HG02938 (cell line): Measurements from ENCODE around the gene TNFRSF1B.

Experiments used
- ATAC-seq: cut with Tn5 transposase; IDR thresholded peaks from one replicate; pipeline ENCODE4 v1.9.1; 2021; ENCODE audit warnings: mild to moderate bottlenecking, moderate library complexity; ENCODE audit not compliant: unreplicated experiment

TNFRSF1B gene

DNA sequence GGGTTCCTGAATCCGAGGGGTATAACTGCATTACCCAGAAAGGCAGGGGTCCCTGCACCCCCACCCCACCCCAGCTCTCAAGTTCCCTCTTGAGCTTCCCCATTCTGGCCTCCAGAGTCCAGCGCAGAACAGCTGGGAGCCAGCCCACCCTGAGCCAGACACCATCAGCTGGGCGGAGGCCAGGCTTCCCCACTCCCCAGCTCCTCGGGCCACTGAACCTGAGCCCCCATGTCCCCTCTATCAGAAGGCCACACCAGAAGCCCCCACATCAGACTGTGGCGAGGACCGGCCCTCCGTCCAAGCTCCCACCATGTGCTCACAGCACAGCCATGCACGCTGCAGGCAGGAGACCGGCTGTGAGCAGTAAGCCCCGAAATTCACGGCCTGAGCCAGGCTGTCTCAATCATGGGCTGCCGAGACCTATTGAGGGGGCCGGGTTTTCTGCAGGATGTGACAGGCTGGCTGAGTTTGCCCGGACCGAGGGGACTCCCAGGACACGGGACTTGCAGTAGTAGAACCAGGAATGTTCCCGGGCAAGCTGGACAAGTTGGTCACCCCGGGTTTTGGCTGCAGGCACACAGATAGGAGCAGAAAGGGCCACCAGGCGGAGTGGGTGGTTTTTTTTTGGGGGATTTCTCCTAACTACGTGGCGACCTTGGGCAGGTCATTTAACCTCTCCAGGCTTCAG, 25.5 kb upstream of the TNFRSF1B start:
- no peak for ATAC-seq

DNA sequence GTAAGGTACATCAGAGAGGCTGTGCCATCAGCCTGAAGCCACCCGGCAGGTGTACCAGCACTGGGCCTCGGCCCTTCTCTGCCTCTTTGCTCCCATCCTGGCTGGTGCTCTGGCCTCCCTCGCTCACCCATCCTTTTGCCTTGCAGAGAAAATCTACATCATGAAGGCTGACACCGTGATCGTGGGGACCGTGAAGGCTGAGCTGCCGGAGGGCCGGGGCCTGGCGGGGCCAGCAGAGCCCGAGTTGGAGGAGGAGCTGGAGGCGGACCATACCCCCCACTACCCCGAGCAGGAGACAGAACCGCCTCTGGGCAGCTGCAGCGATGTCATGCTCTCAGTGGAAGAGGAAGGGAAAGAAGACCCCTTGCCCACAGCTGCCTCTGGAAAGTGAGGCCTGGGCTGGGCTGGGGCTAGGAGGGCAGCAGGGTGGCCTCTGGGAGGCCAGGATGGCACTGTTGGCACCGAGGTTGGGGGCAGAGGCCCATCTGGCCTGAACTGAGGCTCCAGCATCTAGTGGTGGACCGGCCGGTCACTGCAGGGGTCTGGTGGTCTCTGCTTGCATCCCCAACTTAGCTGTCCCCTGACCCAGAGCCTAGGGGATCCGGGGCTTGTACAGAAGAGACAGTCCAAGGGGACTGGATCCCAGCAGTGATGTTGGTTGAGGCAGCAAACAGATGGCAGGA, 24.5 kb upstream of the TNFRSF1B start:
- no peak for ATAC-seq

GRCh38 chr1:12142891-12143630, 23.7 kb upstream of the TNFRSF1B start:
- no peak for ATAC-seq

DNA sequence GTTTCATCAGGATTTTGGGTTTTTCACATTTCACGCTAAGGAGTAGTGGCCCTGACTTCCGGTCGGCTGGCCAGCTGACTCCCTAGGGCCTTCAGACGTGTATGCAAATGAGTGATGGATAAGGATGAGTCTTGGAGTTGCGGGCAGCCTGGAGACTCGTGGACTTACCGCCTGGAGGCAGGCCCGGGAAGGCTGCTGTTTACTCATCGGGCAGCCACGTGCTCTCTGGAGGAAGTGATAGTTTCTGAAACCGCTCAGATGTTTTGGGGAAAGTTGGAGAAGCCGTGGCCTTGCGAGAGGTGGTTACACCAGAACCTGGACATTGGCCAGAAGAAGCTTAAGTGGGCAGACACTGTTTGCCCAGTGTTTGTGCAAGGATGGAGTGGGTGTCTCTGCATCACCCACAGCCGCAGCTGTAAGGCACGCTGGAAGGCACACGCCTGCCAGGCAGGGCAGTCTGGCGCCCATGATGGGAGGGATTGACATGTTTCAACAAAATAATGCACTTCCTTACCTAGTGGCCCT, 23.1 kb upstream of the TNFRSF1B start:
- no peak for ATAC-seq

GRCh38 chr1:12144236-12144635, 22.6 kb upstream of the TNFRSF1B start:
- ATAC-seq, result no peak

GRCh38 chr1:12144969-12145368, 21.8 kb upstream of the TNFRSF1B start:
- ATAC-seq, result no peak

GRCh38 chr1:12145616-12146342, 21.0 kb upstream of the TNFRSF1B start:
- no peak for ATAC-seq

DNA sequence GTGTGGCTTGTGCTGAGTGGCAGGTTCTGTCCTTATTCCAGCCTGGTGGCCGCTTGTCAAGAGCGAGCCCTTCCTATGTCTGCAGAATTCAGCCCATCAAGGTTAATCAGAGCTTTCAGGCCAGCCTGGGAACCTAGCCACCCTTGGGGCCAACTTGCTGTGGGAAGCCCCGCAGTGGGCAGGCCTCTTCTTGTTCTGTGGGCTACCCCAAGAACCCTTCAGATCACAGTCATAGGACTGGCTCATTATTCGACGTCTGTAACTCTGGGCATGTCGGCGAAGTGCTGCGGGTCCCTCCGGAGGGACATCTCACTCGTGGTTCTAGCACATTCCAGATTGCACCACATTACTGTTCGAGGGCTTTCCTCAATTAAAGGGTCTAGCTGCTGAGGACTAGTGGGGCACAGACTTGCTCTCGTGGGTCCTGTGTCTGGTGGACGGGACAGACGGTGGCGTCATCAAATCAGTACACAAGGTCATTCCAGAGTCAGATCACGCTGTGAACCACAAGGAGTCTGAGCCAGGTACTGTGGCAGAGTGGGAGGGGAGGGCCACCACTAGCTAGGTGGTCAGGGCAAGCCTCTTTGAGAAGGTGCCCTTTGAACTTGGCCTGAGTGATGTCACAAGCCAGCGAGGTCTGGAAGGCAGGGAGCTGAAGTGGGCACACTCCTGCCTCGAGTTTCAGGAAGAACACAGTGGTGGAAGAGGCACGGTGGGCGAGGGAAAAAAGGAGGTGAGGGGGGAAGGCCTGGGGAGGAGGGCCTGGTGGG, 20.3 kb upstream of the TNFRSF1B start:
- no peak for ATAC-seq

DNA sequence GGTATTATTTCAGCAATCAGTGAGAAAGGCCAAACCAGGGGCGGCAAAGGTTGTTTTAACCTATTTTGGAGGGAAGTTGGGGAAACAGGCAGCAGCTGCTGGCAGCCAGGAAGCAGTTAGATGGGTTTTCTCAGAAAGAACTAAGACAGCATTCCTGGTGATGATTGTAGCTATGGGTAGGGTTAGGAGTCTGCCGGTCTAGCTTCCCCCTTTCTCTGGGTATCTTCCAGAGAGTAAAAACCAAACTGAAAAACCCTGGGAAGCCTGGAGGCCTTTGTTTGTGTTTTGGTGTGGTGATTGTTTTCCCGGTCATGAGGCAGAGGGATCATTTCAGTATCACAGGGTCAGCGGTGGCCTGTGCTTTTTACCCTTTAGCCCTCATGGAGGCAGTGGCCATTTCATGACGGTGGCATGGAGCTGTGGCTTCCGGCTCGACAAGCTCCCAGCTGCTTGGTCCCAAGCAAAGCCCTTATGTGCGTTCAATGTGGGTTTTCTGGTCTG, 19.5 kb upstream of the TNFRSF1B start:
- ATAC-seq, result no peak

DNA sequence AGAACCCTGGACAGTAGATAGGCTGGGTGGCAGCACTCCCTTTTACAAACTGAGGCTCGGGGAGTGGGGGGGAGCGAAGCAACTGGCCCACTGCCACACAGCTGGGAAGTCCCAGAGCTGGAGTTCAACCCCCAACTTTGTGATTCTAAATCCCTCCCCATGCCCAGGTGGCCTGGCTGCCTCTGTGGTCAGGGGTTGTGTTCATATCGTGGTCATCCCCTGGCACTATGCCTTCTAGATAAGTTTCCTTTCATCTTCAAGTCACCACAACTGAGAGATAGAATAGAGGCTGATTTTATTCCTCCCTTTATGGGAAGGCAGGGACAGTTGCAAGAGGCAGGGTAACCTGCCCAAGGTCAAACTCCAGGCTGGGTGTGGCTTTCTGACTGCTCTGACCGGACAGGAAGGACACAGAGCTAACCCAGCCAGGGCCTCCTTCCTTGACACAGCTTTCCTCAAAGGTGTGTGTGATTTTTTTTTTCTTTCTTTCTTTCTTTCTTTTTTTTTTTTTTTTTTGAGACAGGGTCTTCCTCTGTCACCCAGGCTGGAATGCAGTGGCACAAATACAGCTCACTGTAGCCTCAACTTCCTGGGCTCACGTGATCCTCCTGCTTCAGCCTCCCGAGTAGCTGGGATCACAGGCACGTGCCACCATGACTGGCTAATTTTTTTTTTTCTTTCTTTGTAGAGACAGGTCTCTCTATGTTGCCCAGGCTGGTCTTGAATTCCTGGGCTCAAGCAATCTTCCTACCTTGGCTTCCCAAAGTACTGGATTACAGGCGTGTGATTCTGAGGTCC, 18.4 kb upstream of the TNFRSF1B start:
- no peak for ATAC-seq

GRCh38 chr1:12148958-12149790, 17.6 kb upstream of the TNFRSF1B start:
- ATAC-seq, result no peak

DNA sequence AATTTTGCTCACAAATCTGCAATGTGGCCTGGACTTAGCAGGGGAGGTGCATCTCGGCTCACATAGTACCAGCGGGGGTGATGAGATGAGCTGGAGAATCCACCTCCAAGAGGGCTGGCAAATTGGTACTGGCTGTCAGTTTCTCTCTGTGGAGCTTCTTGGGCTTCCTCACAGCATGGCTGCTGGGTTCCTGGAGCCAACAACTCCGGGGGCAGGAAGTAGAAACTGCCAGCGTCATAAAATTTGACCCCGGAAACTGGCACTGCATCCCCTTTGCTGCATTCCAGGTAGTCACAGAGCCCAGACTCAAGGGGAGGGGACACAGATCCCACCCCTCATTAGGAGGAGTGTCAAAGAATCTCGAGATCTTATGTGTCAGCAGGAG, 17.0 kb upstream of the TNFRSF1B start:
- no peak for ATAC-seq

DNA sequence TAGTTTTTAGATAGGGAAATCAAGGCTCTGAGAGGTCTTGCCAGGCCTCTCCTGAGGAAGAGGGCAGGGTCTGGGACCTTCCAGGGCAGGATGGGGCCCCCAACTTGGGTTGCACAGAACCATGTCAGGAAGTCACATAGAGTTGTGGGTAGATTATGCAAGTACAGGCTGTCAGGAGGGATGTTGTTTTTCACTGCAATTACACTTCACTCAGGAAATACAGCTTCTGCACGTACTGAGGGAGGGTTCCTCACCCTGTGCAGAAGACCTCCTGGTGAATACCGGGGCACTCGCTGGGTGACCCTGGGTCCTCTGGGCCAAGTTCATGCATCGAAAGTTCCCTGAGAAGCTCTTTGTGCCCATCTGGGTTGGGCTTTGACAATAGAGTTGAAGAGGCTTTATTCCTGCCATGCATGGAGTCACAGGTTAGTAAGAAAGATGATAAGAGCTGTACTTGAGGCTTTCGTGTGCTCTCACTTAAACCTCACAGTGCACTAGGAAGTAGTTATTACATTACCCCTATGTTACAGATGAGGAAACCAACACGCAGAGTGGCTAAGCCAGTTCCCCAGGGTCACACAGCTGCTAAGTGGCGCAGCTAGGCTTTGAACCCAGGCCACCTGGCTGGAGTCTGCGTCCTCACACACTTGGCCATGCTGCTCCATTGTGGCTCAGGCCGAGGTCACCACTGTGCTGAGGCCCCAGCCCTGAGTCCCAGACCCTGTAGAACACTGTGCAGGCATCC, 16.2 kb upstream of the TNFRSF1B start:
- no peak for ATAC-seq

GRCh38 chr1:12151465-12151864, 15.3 kb upstream of the TNFRSF1B start:
- ATAC-seq, result no peak

DNA sequence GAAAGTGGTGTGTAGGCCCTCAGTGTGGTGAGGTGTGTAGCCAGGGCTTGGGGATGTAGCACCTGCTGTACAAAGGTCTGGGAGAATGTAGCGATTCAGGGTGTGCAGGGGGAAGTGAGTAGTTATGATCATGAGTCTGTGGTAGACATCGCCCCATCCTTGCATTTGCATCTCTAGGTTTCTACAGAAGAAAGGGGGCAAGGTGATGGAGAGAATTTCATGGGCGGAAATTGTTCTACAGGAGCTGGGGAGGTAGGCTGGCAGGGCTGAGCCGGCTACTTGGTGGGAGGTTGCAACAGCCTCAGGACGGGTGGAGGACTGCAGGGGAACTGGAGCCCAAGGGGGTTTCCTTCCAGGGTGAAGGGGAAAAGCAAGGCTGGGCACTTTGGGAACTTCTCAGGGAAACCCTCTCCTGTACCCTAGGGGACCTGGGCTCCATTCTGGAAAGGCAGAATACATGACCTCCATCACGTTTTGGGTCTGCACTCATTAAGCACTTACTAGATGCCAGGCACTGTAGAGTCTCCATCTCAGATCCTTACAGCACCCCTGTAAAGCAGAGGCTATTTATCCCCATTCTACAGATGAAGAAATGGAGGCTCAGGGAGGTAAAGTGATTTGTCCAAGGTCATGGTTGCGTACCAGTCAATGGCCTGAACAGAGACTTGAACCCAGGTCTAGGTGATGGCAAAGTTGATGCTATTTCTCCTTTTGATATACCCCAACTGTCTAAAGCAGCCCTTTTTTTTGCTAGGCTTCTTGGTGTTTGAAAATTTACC, 14.5 kb upstream of the TNFRSF1B start:
- ATAC-seq, result peak; percentile 63

DNA sequence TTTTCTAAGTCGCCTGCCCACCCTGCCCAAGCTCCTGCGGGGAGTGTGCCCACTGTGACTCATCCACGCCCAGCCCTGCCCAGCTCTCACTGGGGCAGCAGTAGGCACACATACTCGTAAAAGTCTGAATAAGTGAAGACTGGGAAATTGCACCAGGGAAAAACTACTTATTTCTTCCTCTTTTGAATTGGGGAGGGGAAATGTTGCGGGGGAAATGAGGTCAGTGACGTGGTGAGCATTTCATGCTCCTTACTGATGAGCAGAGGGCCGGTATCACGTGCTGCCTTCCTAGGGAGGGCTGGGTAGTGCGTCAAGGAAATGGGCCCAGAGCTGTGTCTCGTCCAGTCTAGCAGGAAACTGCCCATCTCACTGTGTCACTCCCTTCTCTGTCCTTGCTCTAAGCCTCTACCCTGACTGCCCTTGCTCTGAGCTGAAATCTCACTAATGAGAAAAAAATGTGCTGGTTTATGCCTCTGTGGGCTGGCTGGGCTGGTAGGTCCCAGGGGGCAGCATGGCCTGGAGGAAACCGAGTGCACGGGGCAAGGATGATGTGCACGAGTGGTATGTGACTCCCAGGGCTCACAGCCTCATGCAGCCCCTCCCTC, 13.5 kb upstream of the TNFRSF1B start:
- ATAC-seq, result peak; percentile 26

DNA sequence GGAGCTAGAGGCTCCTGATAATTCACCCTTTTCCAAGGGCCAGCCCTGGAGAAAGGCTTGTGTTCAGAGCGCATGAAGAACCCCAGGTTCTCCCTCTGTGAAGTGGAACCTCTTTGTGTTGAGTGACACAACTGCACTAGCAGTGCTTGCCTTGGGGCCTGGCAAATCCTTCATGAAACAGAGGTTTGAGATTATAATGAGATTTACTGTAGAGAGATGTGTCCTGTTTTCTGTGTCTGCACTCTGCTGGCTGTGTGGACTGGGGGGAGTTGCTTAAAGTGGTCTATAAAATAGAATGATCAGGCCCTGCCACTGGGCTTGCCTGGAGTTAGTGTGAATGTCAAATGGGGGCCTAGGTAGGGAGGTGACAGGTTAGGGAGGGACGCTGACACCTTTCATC, 11.5 kb upstream of the TNFRSF1B start:
- no peak for ATAC-seq
